ENCODE results near the gene TSPAN5.

TSPAN5 gene

GRCh38 chr4:98522062-98522461, 136.3 kb downstream of the TSPAN5 start:
- in situ Hi-C loops (cut with MboI; ENCODE audit: low sequenced_read_pairs): no loop called here

GRCh38 chr4:98521486-98521885, 136.9 kb downstream of the TSPAN5 start:
- in situ Hi-C loops (cut with MboI; ENCODE audit: low sequenced_read_pairs): no loop called here

GRCh38 chr4:98519268-98519977, 139.0 kb downstream of the TSPAN5 start:
- in situ Hi-C loops (cut with MboI; ENCODE audit: low sequenced_read_pairs): no loop called here

- in situ Hi-C loops (cut with MboI; ENCODE audit: low sequenced_read_pairs): no loop called here
Observed at GRCh38 chr4:98518559-98519267, 139.7 kb downstream of the TSPAN5 start.

- in situ Hi-C loops (cut with MboI; ENCODE audit: low sequenced_read_pairs): no loop called here
Observed at GRCh38 chr4:98517218-98518021, 141.0 kb downstream of the TSPAN5 start.

GRCh38 chr4:98516441-98517217, 141.8 kb downstream of the TSPAN5 start:
- in situ Hi-C loops (cut with MboI; ENCODE audit: low sequenced_read_pairs): no loop called here

- in situ Hi-C loops (cut with MboI; ENCODE audit: low sequenced_read_pairs): no loop called here
Observed at GRCh38 chr4:98516042-98516440, 142.4 kb downstream of the TSPAN5 start.

- in situ Hi-C loops (cut with MboI; ENCODE audit: low sequenced_read_pairs): no loop called here
Observed at GRCh38 chr4:98515470-98515809, 143.0 kb downstream of the TSPAN5 start.

GRCh38 chr4:98514741-98515469, 143.5 kb downstream of the TSPAN5 start:
- in situ Hi-C loops (cut with MboI; ENCODE audit: low sequenced_read_pairs): no loop called here

GRCh38 chr4:98512918-98513317, 145.5 kb downstream of the TSPAN5 start:
- in situ Hi-C loops (cut with MboI; ENCODE audit: low sequenced_read_pairs): no loop called here

- in situ Hi-C loops (cut with MboI; ENCODE audit: low sequenced_read_pairs): no loop called here
Observed at GRCh38 chr4:98510757-98511517, 147.5 kb downstream of the TSPAN5 start.

- in situ Hi-C loops (cut with MboI; ENCODE audit: low sequenced_read_pairs): no loop called here
Observed at GRCh38 chr4:98510340-98510739, 148.1 kb downstream of the TSPAN5 start.

- in situ Hi-C loops (cut with MboI; ENCODE audit: low sequenced_read_pairs): no loop called here
Observed at GRCh38 chr4:98509721-98510120, 148.7 kb downstream of the TSPAN5 start.

GRCh38 chr4:98508829-98509598, 149.4 kb downstream of the TSPAN5 start:
- in situ Hi-C loops (cut with MboI; ENCODE audit: low sequenced_read_pairs): no loop called here

- in situ Hi-C loops (cut with MboI; ENCODE audit: low sequenced_read_pairs): no loop called here
Observed at GRCh38 chr4:98508248-98508647, 150.2 kb downstream of the TSPAN5 start.

GRCh38 chr4:98507299-98507698, 151.1 kb downstream of the TSPAN5 start:
- in situ Hi-C loops (cut with MboI; ENCODE audit: low sequenced_read_pairs): no loop called here

- in situ Hi-C loops (cut with MboI; ENCODE audit: low sequenced_read_pairs): no loop called here
Observed at GRCh38 chr4:98506462-98507132, 151.8 kb downstream of the TSPAN5 start.

- in situ Hi-C loops (cut with MboI; ENCODE audit: low sequenced_read_pairs): no loop called here
Observed at GRCh38 chr4:98505992-98506391, 152.4 kb downstream of the TSPAN5 start.

All from HL-60/S4 (cell line).